ENCODE results near the gene TSPAN2. TPM values are rescaled to one million over a fixed set of nuclear protein-coding genes. Genes with fewer than 3 reads are reported as not detected.

Gene TSPAN2
- total and polyA plus RNA-seq, 2 experiments from 2014 or later = 11.2 to 11.8 TPM

DNA sequence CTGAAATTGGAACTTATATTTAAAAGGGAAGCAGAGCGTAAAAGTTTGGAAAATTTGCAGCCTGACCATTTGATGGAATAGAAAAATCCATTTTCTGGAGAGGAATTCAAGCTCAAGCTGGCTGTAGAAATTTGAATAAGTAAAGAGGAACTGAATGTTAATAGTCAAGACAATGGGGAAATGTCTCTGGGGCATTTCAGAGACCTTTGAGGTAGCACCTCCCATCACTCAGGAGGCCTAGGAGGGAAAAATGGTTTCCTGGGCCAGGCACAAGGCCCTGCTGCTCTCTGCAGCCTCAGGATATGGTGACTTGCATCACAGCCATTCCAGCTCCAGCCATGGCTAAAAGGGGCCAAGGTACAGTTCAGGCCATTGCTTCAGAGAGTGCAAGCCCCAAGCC, 77.3 kb downstream of the TSPAN2 start (continued):
- no peak for TF ChIP-seq ZNF331 (CRISPR knock-in tag; IDR thresholded peaks at IDR 0.05; ENCODE audit: low read depth)
- TF ChIP-seq, protein P1, sequence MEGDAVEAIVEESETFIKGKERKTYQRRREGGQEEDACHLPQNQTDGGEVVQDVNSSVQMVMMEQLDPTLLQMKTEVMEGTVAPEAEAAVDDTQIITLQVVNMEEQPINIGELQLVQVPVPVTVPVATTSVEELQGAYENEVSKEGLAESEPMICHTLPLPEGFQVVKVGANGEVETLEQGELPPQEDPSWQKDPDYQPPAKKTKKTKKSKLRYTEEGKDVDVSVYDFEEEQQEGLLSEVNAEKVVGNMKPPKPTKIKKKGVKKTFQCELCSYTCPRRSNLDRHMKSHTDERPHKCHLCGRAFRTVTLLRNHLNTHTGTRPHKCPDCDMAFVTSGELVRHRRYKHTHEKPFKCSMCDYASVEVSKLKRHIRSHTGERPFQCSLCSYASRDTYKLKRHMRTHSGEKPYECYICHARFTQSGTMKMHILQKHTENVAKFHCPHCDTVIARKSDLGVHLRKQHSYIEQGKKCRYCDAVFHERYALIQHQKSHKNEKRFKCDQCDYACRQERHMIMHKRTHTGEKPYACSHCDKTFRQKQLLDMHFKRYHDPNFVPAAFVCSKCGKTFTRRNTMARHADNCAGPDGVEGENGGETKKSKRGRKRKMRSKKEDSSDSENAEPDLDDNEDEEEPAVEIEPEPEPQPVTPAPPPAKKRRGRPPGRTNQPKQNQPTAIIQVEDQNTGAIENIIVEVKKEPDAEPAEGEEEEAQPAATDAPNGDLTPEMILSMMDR (conservative IDR thresholded peaks at IDR 0.05; ENCODE audit: low read depth in 2 of 2) = no peak

DNA sequence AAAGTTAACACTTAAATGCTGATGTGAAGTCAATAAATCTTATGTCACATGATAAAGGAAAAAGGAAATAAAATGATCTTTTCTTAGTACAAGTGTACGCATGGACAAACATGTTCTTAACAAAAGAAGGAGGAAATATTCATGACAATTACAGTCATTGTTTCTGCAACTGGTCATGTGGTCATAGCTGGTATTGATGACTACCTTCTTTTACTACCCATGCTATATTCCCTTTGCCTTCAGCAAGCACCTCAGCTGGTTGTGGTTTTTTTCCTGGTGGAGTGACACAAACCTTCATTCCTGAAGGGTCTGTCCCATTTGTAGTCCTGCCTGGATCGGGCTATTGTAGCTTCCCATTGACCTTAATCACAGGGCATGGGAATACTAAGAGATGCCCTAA, 83.1 kb downstream of the TSPAN2 start:
- Histone ChIP-seq H3K27ac (ENCODE audit: low read depth) (no peak overlapping the region), H3K4me1 (ENCODE audit: insufficient read depth) (no peaks in the 10 kb centered on the region), H3F3A (replicated peaks; ENCODE audit: low read depth) (no peaks in the 10 kb centered on the region), H3K79me2 (replicated peaks; ENCODE audit: insufficient read depth) (no peaks in the 10 kb centered on the region), H3K27me3 (ENCODE audit: insufficient read depth) (no peaks in the 10 kb centered on the region), H3K36me3 (ENCODE audit: insufficient read depth) (no peaks in the 10 kb centered on the region), H2AFZ (no peak overlapping the region), H3K9me2 (ENCODE audit: insufficient read depth) (no peaks in the 10 kb centered on the region), H3K4me3 (no peak overlapping the region), H4K20me1 (replicated peaks; ENCODE audit: insufficient read depth) (no peaks in the 10 kb centered on the region), H3K4me2 (no peak overlapping the region)
- Mint-ChIP-seq H3K4me3 (no peak overlapping the region), H3K36me3 (ENCODE audit: low read depth) (no peaks in the 10 kb centered on the region), H3K9me3 (no peaks in the 10 kb centered on the region), H3K27me3 (ENCODE audit: insufficient read depth, low read depth, poor library complexity) (peaks cover 2% of the 10 kb centered on the region), H3K27ac (no peak overlapping the region), H3K4me1 (no peaks in the 10 kb centered on the region; the same call in 2 of the 3 replicates)
- no peak for DNase-seq (ENCODE audit: low spot score)
- ATAC-seq = no peak
- TF ChIP-seq, protein P1 (conservative IDR thresholded peaks at IDR 0.05; ENCODE audit: low read depth in 2 of 2) = no peak
- no peak for TF ChIP-seq ZNF114 (CRISPR knock-in tag; IDR thresholded peaks at IDR 0.05)
- no peak for TF ChIP-seq JUNB (IDR thresholded peaks at IDR 0.05; ENCODE audit: unreplicated experiment)
- no peak for TF ChIP-seq EZH2 (IDR thresholded peaks at IDR 0.05; ENCODE audit: low read depth, unreplicated experiment)
- TF ChIP-seq, protein P2, sequence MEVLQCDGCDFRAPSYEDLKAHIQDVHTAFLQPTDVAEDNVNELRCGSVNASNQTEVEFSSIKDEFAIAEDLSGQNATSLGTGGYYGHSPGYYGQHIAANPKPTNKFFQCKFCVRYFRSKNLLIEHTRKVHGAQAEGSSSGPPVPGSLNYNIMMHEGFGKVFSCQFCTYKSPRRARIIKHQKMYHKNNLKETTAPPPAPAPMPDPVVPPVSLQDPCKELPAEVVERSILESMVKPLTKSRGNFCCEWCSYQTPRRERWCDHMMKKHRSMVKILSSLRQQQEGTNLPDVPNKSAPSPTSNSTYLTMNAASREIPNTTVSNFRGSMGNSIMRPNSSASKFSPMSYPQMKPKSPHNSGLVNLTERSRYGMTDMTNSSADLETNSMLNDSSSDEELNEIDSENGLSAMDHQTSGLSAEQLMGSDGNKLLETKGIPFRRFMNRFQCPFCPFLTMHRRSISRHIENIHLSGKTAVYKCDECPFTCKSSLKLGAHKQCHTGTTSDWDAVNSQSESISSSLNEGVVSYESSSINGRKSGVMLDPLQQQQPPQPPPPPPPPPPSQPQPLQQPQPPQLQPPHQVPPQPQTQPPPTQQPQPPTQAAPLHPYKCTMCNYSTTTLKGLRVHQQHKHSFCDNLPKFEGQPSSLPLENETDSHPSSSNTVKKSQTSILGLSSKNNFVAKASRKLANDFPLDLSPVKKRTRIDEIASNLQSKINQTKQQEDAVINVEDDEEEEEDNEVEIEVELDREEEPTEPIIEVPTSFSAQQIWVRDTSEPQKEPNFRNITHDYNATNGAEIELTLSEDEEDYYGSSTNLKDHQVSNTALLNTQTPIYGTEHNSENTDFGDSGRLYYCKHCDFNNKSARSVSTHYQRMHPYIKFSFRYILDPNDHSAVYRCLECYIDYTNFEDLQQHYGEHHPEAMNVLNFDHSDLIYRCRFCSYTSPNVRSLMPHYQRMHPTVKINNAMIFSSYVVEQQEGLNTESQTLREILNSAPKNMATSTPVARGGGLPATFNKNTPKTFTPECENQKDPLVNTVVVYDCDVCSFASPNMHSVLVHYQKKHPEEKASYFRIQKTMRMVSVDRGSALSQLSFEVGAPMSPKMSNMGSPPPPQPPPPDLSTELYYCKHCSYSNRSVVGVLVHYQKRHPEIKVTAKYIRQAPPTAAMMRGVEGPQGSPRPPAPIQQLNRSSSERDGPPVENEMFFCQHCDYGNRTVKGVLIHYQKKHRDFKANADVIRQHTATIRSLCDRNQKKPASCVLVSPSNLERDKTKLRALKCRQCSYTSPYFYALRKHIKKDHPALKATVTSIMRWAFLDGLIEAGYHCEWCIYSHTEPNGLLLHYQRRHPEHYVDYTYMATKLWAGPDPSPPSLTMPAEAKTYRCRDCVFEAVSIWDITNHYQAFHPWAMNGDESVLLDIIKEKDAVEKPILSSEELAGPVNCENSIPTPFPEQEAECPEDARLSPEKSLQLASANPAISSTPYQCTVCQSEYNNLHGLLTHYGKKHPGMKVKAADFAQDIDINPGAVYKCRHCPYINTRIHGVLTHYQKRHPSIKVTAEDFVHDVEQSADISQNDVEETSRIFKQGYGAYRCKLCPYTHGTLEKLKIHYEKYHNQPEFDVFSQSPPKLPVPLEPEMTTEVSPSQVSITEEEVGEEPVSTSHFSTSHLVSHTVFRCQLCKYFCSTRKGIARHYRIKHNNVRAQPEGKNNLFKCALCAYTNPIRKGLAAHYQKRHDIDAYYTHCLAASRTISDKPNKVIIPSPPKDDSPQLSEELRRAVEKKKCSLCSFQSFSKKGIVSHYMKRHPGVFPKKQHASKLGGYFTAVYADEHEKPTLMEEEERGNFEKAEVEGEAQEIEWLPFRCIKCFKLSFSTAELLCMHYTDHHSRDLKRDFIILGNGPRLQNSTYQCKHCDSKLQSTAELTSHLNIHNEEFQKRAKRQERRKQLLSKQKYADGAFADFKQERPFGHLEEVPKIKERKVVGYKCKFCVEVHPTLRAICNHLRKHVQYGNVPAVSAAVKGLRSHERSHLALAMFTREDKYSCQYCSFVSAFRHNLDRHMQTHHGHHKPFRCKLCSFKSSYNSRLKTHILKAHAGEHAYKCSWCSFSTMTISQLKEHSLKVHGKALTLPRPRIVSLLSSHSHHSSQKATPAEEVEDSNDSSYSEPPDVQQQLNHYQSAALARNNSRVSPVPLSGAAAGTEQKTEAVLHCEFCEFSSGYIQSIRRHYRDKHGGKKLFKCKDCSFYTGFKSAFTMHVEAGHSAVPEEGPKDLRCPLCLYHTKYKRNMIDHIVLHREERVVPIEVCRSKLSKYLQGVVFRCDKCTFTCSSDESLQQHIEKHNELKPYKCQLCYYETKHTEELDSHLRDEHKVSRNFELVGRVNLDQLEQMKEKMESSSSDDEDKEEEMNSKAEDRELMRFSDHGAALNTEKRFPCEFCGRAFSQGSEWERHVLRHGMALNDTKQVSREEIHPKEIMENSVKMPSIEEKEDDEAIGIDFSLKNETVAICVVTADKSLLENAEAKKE (CRISPR knock-in tag; IDR thresholded peaks at IDR 0.05) = no peak
- no peak for TF ChIP-seq POLR2AphosphoS5 (IDR thresholded peaks at IDR 0.05; ENCODE audit: low read depth)
- TF ChIP-seq CREB1 (CRISPR knock-in tag; IDR thresholded peaks at IDR 0.05; ENCODE audit: low read depth) = no peak
- TF ChIP-seq, protein P3, sequence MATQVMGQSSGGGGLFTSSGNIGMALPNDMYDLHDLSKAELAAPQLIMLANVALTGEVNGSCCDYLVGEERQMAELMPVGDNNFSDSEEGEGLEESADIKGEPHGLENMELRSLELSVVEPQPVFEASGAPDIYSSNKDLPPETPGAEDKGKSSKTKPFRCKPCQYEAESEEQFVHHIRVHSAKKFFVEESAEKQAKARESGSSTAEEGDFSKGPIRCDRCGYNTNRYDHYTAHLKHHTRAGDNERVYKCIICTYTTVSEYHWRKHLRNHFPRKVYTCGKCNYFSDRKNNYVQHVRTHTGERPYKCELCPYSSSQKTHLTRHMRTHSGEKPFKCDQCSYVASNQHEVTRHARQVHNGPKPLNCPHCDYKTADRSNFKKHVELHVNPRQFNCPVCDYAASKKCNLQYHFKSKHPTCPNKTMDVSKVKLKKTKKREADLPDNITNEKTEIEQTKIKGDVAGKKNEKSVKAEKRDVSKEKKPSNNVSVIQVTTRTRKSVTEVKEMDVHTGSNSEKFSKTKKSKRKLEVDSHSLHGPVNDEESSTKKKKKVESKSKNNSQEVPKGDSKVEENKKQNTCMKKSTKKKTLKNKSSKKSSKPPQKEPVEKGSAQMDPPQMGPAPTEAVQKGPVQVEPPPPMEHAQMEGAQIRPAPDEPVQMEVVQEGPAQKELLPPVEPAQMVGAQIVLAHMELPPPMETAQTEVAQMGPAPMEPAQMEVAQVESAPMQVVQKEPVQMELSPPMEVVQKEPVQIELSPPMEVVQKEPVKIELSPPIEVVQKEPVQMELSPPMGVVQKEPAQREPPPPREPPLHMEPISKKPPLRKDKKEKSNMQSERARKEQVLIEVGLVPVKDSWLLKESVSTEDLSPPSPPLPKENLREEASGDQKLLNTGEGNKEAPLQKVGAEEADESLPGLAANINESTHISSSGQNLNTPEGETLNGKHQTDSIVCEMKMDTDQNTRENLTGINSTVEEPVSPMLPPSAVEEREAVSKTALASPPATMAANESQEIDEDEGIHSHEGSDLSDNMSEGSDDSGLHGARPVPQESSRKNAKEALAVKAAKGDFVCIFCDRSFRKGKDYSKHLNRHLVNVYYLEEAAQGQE (IDR thresholded peaks at IDR 0.05; ENCODE audit: unreplicated experiment) = no peak
- TF ChIP-seq ZNF331 (CRISPR knock-in tag; IDR thresholded peaks at IDR 0.05; ENCODE audit: low read depth) = no peak
- TF ChIP-seq, protein P4, sequence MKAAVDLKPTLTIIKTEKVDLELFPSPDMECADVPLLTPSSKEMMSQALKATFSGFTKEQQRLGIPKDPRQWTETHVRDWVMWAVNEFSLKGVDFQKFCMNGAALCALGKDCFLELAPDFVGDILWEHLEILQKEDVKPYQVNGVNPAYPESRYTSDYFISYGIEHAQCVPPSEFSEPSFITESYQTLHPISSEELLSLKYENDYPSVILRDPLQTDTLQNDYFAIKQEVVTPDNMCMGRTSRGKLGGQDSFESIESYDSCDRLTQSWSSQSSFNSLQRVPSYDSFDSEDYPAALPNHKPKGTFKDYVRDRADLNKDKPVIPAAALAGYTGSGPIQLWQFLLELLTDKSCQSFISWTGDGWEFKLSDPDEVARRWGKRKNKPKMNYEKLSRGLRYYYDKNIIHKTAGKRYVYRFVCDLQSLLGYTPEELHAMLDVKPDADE (IDR thresholded peaks at IDR 0.05) = no peak

Measured in GM23338 (cell line).